HFFc6 (cell line): ENCODE data around the gene ITGB1. TPM values are rescaled to one million over a fixed set of nuclear protein-coding genes. Genes with fewer than 3 reads are reported as not detected.
"Not testable (repeated sequence)": the region's sequence is repeated elsewhere in the genome, so short reads cannot be mapped to it uniquely, and the experiment has no call there.

Source experiments
- DNase-seq: peaks from one replicate; pipeline ENCODE4 v3.0.0-alpha.2; 2018
- H3K27ac Mint-ChIP-seq: 2 replicates; pipeline ENCODE4 v1.8.0; 2020; ENCODE audit warnings: mild to moderate bottlenecking, mixed read lengths
- H3K27me3 Mint-ChIP-seq: 2 replicates; pipeline ENCODE4 v1.8.0; 2021; ENCODE audit warnings: mild to moderate bottlenecking, moderate library complexity, mixed read lengths; ENCODE audit not compliant: insufficient read depth
- H3K36me3 Mint-ChIP-seq: 2 replicates; pipeline ENCODE4 v1.8.0; 2021; ENCODE audit warnings: low read depth, mixed read lengths
- H3K4me1 Mint-ChIP-seq: 2 replicates; pipeline ENCODE4 v1.8.0; 2020; ENCODE audit warnings: low read depth, mixed read lengths
- H3K4me3 Mint-ChIP-seq: 2 replicates; pipeline ENCODE4 v1.8.0; 2020; ENCODE audit warnings: mild to moderate bottlenecking, moderate library complexity, mixed read lengths
- H3K9me3 Mint-ChIP-seq: 2 replicates; pipeline ENCODE4 v1.8.0; 2020; ENCODE audit warnings: mild to moderate bottlenecking, mixed read lengths
- CTCF ChIP-seq: fragments of 200-600 bp; sonication (generic); IDR thresholded peaks from 2 replicates; pipeline ENCODE4 v1.5.0; 2021; ENCODE audit warnings: antibody characterized with exemption, mild to moderate bottlenecking
- total RNA-seq, 6 experiments: library from RNA; stranded (reverse); fragmentation: NEBNext Ultra II Directional; extraction: Animal tissue kit (Norgen Biotek cat#: 25700); gene quantifications; 2 replicates in 1 of 6; 3 replicates in 5 of 6; pipeline ENCODE4 v1.2.3, GENCODE V29; 2021

The ITGB1 gene
- total RNA-seq, 6 experiments from 2014 or later, result 1,442 to 1,960 (median 1,623) TPM

DNA sequence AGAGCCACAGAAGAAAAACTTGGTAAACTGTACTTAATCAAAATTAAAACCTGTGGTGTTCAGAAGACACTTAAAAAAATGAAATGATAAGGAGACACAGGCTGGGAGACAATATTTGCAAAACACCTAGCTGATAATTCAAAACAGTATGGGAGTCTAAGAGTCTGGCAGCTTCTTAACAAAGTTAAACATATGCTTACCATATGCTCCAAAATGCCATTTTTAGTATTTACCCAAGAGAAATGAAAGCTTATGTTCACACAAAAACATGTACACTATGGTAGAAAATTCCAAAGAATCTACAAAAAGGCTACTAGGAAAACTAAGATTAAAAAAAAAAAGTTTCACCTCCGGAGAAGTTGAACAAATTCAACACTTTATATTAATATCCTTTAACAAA is 48.6 kb downstream of the ITGB1 start:
- Mint-ChIP-seq H3K27me3 (peaks cover 4% of the 10 kb centered on the region), H3K27ac (peak overlapping the region; percentile 64), H3K4me3 (no peak overlapping the region), H3K9me3 (no peaks in the 10 kb centered on the region), H3K36me3 (peaks cover 63% of the 10 kb centered on the region), H3K4me1 (peaks cover 34% of the 10 kb centered on the region)
- TF ChIP-seq CTCF, result no peak
- DNase-seq, result no peak

DNA sequence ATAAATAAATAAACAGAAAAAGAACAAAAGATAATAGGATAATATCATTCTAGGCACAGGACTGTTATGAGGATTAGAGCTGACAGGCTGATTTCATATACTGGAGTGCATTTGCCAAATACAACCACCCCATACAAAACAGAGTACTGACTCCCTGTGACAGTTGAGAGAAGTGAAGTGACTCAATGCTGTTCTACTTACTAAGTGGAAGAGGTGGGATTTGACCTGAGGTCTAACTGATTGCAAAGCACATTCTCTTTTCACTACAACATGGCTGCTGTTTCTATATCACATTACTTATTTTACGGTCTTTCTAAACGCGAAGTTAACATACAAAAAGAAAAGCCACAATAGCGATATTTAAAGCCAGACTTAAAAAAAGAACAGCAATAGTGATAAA is 51.4 kb downstream of the ITGB1 start:
- no peak for TF ChIP-seq CTCF

DNA sequence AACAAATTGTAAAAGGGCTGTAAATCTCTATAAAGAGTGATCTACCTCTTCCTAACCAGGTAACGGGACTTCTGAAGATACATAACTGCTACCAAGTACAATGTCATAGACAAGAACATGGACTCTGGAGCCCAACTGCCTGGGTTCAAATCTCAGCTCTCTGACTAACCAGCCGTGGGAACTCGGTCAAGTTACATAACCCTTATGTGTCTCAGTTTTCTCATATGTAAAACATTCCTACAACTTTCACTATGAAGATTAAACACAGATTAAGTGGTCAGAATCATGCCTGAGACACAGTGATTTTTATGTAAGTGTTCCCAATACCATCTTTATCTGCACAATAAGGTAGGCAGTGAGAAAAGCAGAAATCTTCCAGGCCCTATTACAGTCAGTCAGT is 52.6 kb downstream of the ITGB1 start:
- Mint-ChIP-seq H3K27me3 (peaks cover 1% of the 10 kb centered on the region; the same call in 1 of the 2 replicates), H3K27ac (peak overlapping the region; percentile 53), H3K36me3 (peaks cover 63% of the 10 kb centered on the region), H3K9me3 (no peaks in the 10 kb centered on the region), H3K4me1 (peaks cover 20% of the 10 kb centered on the region), H3K4me3 (no peak overlapping the region)
- TF ChIP-seq CTCF, result no peak
- no peak for DNase-seq

More for the DNA sequence above, 51.4 kb downstream of the ITGB1 start:
- peaks cover 3% of the 10 kb centered on the region for H3K27me3 Mint-ChIP-seq
- H3K36me3 Mint-ChIP-seq, result peaks cover 68% of the 10 kb centered on the region
- peak overlapping the region; percentile 36; the same call in 1 of the 2 replicates for H3K27ac Mint-ChIP-seq
- H3K4me3 Mint-ChIP-seq, result no peak overlapping the region
- H3K9me3 Mint-ChIP-seq, result no peaks in the 10 kb centered on the region
- peaks cover 23% of the 10 kb centered on the region for H3K4me1 Mint-ChIP-seq
- DNase-seq, result no peak

- Mint-ChIP-seq H3K27me3 (peaks cover 6% of the 10 kb centered on the region), H3K4me1 (peaks cover 10% of the 10 kb centered on the region), H3K36me3 (peaks cover 72% of the 10 kb centered on the region), H3K9me3 (no peaks in the 10 kb centered on the region), H3K27ac (peak overlapping the region; percentile 18; the same call in 1 of the 2 replicates), H3K4me3 (no peak overlapping the region)
- DNase-seq, result no peak
- TF ChIP-seq CTCF, result no peak
Observed at GRCh38 chr10:32901815-32902214, 56.2 kb downstream of the ITGB1 start.

DNA sequence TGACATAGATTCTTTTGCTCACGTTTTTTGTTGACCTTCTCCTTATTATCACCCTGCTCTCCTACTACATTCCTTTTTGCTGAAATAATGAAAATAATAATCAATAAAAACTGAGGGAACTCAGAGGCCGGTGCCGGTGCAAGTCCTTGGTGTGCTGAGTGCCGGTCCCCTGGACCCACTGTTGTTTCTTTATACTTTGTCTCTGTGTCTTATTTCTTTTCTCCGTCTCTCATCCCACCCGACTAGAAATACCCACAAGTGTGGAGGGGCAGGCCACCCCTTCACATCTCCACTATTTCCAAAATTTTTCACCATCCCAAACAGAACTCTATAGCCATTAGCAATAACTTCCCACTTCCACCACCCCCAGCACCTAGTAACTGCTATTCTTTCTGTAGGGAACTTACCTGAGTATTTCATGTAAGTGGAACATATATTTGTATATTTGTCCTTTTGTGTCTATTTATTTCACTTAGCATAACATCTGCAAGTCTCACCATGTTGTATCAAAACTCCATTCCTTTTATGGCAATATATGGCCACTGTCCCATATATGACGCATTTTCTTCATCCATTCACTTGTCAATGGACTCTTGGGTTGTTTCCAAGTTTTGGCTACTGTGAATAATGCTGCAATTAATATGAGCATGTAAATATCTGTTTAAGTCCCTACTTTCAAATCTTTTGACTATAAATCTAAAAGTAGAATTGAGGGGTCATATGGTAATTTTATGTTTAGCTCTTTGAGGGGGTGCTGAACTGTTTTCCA is 62.6 kb downstream of the ITGB1 start:
- H3K4me3 Mint-ChIP-seq, H3K4me1 Mint-ChIP-seq, DNase-seq, H3K9me3 Mint-ChIP-seq: not testable (repeated sequence)
- peaks cover 54% of the 10 kb centered on the region for H3K36me3 Mint-ChIP-seq
- H3K27me3 Mint-ChIP-seq, result peaks cover 11% of the 10 kb centered on the region; the same call in 1 of the 2 replicates
- H3K27ac Mint-ChIP-seq, result peak overlapping the region; percentile 1

DNA sequence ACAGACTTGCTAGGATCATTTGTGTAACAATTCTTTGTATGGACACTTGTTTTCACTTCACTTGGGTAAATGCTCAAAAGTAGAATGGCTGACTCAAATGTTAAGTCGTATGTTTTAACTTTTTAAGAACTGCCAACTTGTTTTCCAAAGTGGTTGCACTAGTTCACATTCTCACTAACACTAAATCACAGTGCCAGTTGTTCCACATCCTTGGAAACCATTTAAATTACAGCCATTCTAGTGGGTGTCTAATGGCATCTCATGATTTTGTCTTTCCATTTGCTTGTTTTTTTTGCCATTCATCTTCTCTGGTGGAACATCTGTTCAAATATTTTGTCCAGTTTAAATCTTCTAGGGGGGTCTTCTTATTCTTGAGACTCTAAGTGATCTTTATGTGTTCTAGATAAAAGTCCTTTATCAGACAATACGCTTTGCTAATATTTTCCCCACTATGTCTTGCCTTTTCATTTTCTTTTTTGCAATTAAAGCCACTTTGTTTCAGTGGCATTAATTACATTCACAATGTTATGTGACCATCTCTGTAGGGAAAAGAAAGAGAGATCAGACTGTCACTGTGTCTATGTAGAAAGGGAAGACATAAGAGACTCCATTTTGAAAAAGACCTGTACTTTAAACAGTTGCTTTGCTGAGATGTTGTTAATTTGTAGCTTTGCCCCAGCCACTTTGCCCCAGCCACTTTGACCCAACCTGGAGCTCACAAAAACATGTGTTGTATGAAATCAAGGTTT is 63.9 kb downstream of the ITGB1 start:
- Mint-ChIP-seq H3K4me1 (no peaks in the 10 kb centered on the region), H3K9me3 (no peaks in the 10 kb centered on the region), H3K4me3 (no peak overlapping the region; the same call in 1 of the 2 replicates), H3K27ac (no peak overlapping the region; the same call in 1 of the 2 replicates), H3K27me3 (peaks cover 10% of the 10 kb centered on the region), H3K36me3 (peaks cover 46% of the 10 kb centered on the region)
- TF ChIP-seq CTCF, result no peak
- DNase-seq, result no peak
